Measurements from ENCODE around the gene ATF3. TPM values are rescaled to one million over a fixed set of nuclear protein-coding genes. Genes with fewer than 3 reads are reported as not detected.

ATF3 gene
- total RNA-seq, 1 experiment from 2014 or later = 114 TPM

GRCh38 chr1:212624976-212625501 lies 16.5 kb downstream of the ATF3 start:
- BruUV-seq (replicated peaks) = no TSS peak
- H3K36me3 Mint-ChIP-seq (ENCODE audit: insufficient read depth, unreplicated experiment) = peaks cover 58% of the 10 kb centered on the region
- peaks cover 30% of the 10 kb centered on the region for H3K27me3 Mint-ChIP-seq (ENCODE audit: insufficient read depth, unreplicated experiment)
- ChIA-PET POLR2A (interaction anchor here (0.7 kb wide), 1 partner anchor 25 kb away, joined by 3 read pairs; no protein-coding TSS in a partner anchor), CTCF (interaction anchor here (0.6 to 0.7 kb wide), 2 partner anchors 138 to 151 kb away, joined by 3 to 5 read pairs; no protein-coding TSS in a partner anchor)
- H3K4me3 Mint-ChIP-seq (ENCODE audit: unreplicated experiment) = no peak overlapping the region
- no peak overlapping the region for H3K27ac Mint-ChIP-seq (ENCODE audit: low read depth, unreplicated experiment)
- no peaks in the 10 kb centered on the region for H3K9me3 Mint-ChIP-seq (ENCODE audit: unreplicated experiment)
- TF ChIP-seq CTCF (IDR thresholded peaks at IDR 0.05; ENCODE audit: unreplicated experiment) = no peak
- no peak for DNase-seq (ENCODE audit: unreplicated experiment)
- no peaks in the 10 kb centered on the region for H3K4me1 Mint-ChIP-seq (ENCODE audit: insufficient read depth, unreplicated experiment)
- intact Hi-C loops (cut with micrococcal nuclease) = no loop called here

GRCh38 chr1:212625781-212626450 lies 17.4 kb downstream of the ATF3 start:
- Mint-ChIP-seq H3K27me3 (ENCODE audit: insufficient read depth, unreplicated experiment) (peaks cover 30% of the 10 kb centered on the region), H3K9me3 (ENCODE audit: unreplicated experiment) (no peaks in the 10 kb centered on the region), H3K4me3 (ENCODE audit: unreplicated experiment) (no peak overlapping the region), H3K4me1 (ENCODE audit: insufficient read depth, unreplicated experiment) (no peaks in the 10 kb centered on the region), H3K36me3 (ENCODE audit: insufficient read depth, unreplicated experiment) (peaks cover 49% of the 10 kb centered on the region), H3K27ac (ENCODE audit: low read depth, unreplicated experiment) (no peak overlapping the region)
- intact Hi-C loops (cut with micrococcal nuclease) = no loop called here
- CTCF ChIA-PET = interaction anchor here (0.9 to 1.5 kb wide), 3 partner anchors 14 to 146 kb away, joined by 3 to 7 read pairs (median 4); no protein-coding TSS in a partner anchor
- POLR2A ChIA-PET = interaction anchor here (0.6 to 1.3 kb wide), 2 partner anchors 18 to 340 kb away, joined by 3 to 5 read pairs; partner anchors contain the start of gene ATF3
- BruUV-seq (replicated peaks) = no TSS peak
- DNase-seq (ENCODE audit: unreplicated experiment) = no peak
- TF ChIP-seq CTCF (IDR thresholded peaks at IDR 0.05; ENCODE audit: unreplicated experiment) = no peak

GRCh38 chr1:212628046-212628445 lies 19.5 kb downstream of the ATF3 start:
- Mint-ChIP-seq H3K9me3 (ENCODE audit: unreplicated experiment) (no peaks in the 10 kb centered on the region), H3K4me1 (ENCODE audit: insufficient read depth, unreplicated experiment) (no peaks in the 10 kb centered on the region), H3K27ac (ENCODE audit: low read depth, unreplicated experiment) (no peak overlapping the region), H3K36me3 (ENCODE audit: insufficient read depth, unreplicated experiment) (peaks cover 28% of the 10 kb centered on the region), H3K4me3 (ENCODE audit: unreplicated experiment) (no peak overlapping the region), H3K27me3 (ENCODE audit: insufficient read depth, unreplicated experiment) (peaks cover 30% of the 10 kb centered on the region)
- BruUV-seq (replicated peaks) = no TSS peak
- intact Hi-C loops (cut with micrococcal nuclease) = no loop called here
- CTCF ChIA-PET = interaction anchor here (0.6 to 1.5 kb wide), 11 partner anchors 9 to 572 kb away, joined by 3 to 7 read pairs (median 3); no protein-coding TSS in a partner anchor
- TF ChIP-seq CTCF (IDR thresholded peaks at IDR 0.05; ENCODE audit: unreplicated experiment) = no peak
- POLR2A ChIA-PET = interaction anchor here (1.0 kb wide), 1 partner anchor 22 kb away, joined by 3 read pairs; no protein-coding TSS in a partner anchor
- no peak for DNase-seq (ENCODE audit: unreplicated experiment)

GRCh38 chr1:212628813-212629415 lies 20.4 kb downstream of the ATF3 start:
- Mint-ChIP-seq H3K4me1 (ENCODE audit: insufficient read depth, unreplicated experiment) (no peaks in the 10 kb centered on the region), H3K4me3 (ENCODE audit: unreplicated experiment) (no peak overlapping the region), H3K27ac (ENCODE audit: low read depth, unreplicated experiment) (no peak overlapping the region), H3K27me3 (ENCODE audit: insufficient read depth, unreplicated experiment) (peaks cover 27% of the 10 kb centered on the region), H3K36me3 (ENCODE audit: insufficient read depth, unreplicated experiment) (peaks cover 20% of the 10 kb centered on the region), H3K9me3 (ENCODE audit: unreplicated experiment) (no peaks in the 10 kb centered on the region)
- CTCF ChIA-PET = interaction anchor here (0.6 to 3.1 kb wide), 16 partner anchors 10 to 565 kb away, joined by 3 to 32 read pairs (median 4); partner anchors contain the start of gene ATF3
- no TSS peak for BruUV-seq (replicated peaks)
- intact Hi-C loops (cut with micrococcal nuclease) = no loop called here
- DNase-seq (ENCODE audit: unreplicated experiment) = no peak
- POLR2A ChIA-PET = interaction anchor here (1.0 kb wide), 1 partner anchor 21 kb away, joined by 3 read pairs; no protein-coding TSS in a partner anchor
- TF ChIP-seq CTCF (IDR thresholded peaks at IDR 0.05; ENCODE audit: unreplicated experiment) = no peak

Measured in MCF 10A (cell line).